Measurements from ENCODE around the gene MYH7B. TPM values are rescaled to one million over a fixed set of nuclear protein-coding genes. Genes with fewer than 3 reads are reported as not detected.

The MYH7B gene
- total RNA-seq, 3 donors from 2014 or later = 0.66 to 1.1 (median 0.73) TPM

DNA sequence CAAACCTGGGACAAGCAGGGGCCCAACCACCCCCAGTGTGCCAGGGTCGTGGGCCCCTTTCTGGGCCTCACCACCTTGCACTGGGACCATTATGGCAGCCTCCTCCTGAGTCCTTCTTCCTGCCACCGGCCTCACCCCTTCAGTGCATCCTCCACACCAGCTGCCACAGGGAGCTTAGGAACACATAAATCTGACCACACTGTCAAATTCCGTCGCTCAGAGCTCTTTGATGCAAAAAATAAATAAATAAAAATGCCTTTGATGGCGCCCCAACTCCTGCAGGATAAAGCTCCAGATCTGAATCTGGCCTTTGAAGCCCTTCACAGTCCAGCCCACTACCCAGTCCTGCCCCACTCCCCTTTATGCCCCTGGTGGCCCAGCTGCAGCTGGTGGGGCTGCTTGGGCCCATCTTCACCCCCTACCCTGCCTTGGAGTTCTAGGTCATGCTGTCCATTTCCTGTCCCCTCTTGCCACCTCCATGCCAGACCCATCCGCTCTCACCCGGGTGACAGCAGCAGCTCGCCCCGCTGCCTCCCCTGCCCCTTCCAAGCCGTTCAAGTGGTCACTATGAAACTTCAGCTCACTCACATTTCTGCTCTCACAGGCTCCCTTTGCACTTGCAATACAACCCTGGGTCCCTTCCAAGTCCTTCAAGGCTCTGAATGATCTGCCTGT is 16.0 kb downstream of the MYH7B start:
- H3K9me3 ChIP-seq = no peaks in the 10 kb centered on the region
- H3K4me1 ChIP-seq = no peaks in the 10 kb centered on the region
- peak in 1 of 2 donors; percentile 31 for DNase-seq (ENCODE audit: low spot score in 2 of 2)
- no peak overlapping the region for H3K4me3 ChIP-seq
- H3K27ac ChIP-seq = no peak overlapping the region
- TF ChIP-seq CTCF (IDR thresholded peaks at IDR 0.05) (no peak), POLR2A (IDR thresholded peaks at IDR 0.05) (no peak), POLR2AphosphoS5 (IDR thresholded peaks at IDR 0.05) (no peak)
- no peaks in the 10 kb centered on the region for H3K27me3 ChIP-seq
- intact Hi-C loops (cut with DNase I; ENCODE audit: low total_unique reads) = no loop called here
- H3K36me3 ChIP-seq = no peaks in the 10 kb centered on the region

DNA sequence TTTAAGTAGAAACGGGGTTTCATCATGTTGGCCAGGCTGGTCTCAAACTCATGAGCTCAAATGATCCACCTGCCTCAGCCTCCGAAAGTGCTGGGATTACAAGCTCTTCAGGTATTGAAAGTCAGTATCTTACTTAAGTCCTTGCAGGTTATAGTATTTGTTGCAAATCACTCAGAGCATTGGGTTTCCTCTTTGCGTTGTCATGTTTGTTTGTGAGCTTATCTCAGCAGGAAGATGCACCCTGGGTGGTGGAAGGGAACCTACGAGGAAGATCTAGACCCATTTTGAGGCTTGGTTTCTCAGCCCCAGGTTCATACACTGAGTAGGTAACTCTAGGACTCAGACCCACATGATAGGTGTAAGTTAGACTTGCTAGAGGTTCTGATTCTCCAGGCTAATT is 18.6 kb downstream of the MYH7B start:
- no peak for TF ChIP-seq POLR2AphosphoS5 (IDR thresholded peaks at IDR 0.05)
- TF ChIP-seq POLR2A (IDR thresholded peaks at IDR 0.05) = no peak
- no peak for TF ChIP-seq CTCF (IDR thresholded peaks at IDR 0.05)
- intact Hi-C loops (cut with DNase I; ENCODE audit: low total_unique reads) = no loop called here
- no peak for DNase-seq (ENCODE audit: low spot score in 2 of 2)
- no peaks in the 10 kb centered on the region for H3K27me3 ChIP-seq
- H3K36me3 ChIP-seq = no peaks in the 10 kb centered on the region
- no peak overlapping the region for H3K27ac ChIP-seq
- no peaks in the 10 kb centered on the region for H3K4me1 ChIP-seq
- no peaks in the 10 kb centered on the region for H3K9me3 ChIP-seq
- H3K4me3 ChIP-seq = no peak overlapping the region

- Histone ChIP-seq H3K4me1 (no peaks in the 10 kb centered on the region), H3K4me3 (no peak overlapping the region), H3K27me3 (no peaks in the 10 kb centered on the region), H3K27ac (no peak overlapping the region), H3K36me3 (no peaks in the 10 kb centered on the region), H3K9me3 (no peaks in the 10 kb centered on the region)
- TF ChIP-seq POLR2AphosphoS5 (IDR thresholded peaks at IDR 0.05) = no peak
- TF ChIP-seq POLR2A (IDR thresholded peaks at IDR 0.05) = no peak
- no peak for TF ChIP-seq CTCF (IDR thresholded peaks at IDR 0.05)
- intact Hi-C loops (cut with DNase I; ENCODE audit: low total_unique reads) = no loop called here
- DNase-seq (ENCODE audit: low spot score in 2 of 2) = no peak
These were observed 20.6 kb downstream of the MYH7B start for GRCh38 chr20:34976286-34976685.

- no peak for DNase-seq (ENCODE audit: low spot score in 2 of 2)
- H3K27me3 ChIP-seq = no peaks in the 10 kb centered on the region
- no peaks in the 10 kb centered on the region for H3K9me3 ChIP-seq
- no peak overlapping the region for H3K27ac ChIP-seq
- intact Hi-C loops (cut with DNase I; ENCODE audit: low total_unique reads) = no loop called here
- no peaks in the 10 kb centered on the region for H3K4me1 ChIP-seq
- no peaks in the 10 kb centered on the region for H3K36me3 ChIP-seq
- TF ChIP-seq POLR2A (IDR thresholded peaks at IDR 0.05) (no peak), CTCF (IDR thresholded peaks at IDR 0.05) (no peak), POLR2AphosphoS5 (IDR thresholded peaks at IDR 0.05) (no peak)
- no peak overlapping the region for H3K4me3 ChIP-seq
These were observed 21.9 kb downstream of the MYH7B start for GRCh38 chr20:34977365-34978091.

DNA sequence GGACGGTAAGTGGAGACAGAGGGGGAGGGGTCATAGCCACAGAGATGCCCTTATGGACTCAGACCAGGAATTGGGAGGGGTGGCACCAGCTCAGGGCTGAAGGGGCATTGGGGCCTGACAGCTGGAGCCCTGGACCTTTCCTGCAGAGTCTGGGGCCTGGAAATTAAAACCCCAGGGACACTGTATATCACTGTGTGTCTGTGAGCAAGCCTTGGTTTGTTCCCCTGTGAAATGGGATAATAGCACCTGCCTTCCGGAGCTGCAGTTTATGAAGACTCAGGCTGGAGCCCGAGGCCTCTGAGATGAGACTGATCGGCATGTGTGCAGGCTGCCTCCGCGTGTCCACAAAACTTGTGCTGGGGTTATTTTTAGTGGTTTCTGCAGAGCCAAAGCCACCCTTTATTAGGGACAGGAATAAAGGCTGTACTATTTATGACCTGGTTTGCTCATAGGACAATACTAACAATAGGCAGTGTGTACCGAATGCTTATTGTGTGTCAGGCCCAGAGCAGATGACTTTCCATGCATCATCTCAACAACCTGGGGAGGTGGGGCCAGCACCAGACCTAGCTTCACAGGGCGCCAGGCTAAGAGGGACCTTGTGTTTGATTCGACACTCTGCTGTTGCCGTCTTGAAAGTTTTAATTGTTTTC is 22.6 kb downstream of the MYH7B start:
- H3K36me3 ChIP-seq = no peaks in the 10 kb centered on the region
- no peaks in the 10 kb centered on the region for H3K27me3 ChIP-seq
- no peak overlapping the region for H3K4me3 ChIP-seq
- no peak for DNase-seq (ENCODE audit: low spot score in 2 of 2)
- intact Hi-C loops (cut with DNase I; ENCODE audit: low total_unique reads) = no loop called here
- H3K4me1 ChIP-seq = no peaks in the 10 kb centered on the region
- no peak for TF ChIP-seq CTCF (IDR thresholded peaks at IDR 0.05)
- no peak for TF ChIP-seq POLR2AphosphoS5 (IDR thresholded peaks at IDR 0.05)
- no peaks in the 10 kb centered on the region for H3K9me3 ChIP-seq
- H3K27ac ChIP-seq = no peak overlapping the region
